Measurements from ENCODE around the gene HOXD9.

The HOXD9 gene

DNA sequence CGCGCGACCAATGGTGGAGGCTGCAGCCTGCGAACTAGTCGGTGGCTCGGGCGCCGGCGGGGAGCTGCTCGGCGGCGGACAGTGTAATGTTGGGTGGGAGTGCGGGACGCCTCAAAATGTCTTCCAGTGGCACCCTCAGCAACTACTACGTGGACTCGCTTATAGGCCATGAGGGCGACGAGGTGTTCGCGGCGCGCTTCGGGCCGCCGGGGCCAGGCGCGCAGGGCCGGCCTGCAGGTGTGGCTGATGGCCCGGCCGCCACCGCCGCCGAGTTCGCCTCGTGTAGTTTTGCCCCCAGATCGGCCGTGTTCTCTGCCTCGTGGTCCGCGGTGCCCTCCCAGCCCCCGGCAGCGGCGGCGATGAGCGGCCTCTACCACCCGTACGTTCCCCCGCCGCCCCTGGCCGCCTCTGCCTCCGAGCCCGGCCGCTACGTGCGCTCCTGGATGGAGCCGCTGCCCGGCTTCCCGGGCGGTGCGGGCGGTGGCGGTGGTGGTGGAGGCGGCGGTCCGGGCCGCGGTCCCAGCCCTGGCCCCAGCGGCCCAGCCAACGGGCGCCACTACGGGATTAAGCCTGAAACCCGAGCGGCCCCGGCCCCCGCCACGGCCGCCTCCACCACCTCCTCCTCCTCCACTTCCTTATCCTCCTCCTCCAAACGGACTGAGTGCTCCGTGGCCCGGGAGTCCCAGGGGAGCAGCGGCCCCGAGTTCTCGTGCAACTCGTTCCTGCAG lies at the start of gene HOXD9:
TSS of gene HOXD9 (plus strand) at position 37 of the 728 bp plus-strand sequence. CDS start at position 87, 50 bp downstream.
- DNase-seq = peak; percentile 55

DNA sequence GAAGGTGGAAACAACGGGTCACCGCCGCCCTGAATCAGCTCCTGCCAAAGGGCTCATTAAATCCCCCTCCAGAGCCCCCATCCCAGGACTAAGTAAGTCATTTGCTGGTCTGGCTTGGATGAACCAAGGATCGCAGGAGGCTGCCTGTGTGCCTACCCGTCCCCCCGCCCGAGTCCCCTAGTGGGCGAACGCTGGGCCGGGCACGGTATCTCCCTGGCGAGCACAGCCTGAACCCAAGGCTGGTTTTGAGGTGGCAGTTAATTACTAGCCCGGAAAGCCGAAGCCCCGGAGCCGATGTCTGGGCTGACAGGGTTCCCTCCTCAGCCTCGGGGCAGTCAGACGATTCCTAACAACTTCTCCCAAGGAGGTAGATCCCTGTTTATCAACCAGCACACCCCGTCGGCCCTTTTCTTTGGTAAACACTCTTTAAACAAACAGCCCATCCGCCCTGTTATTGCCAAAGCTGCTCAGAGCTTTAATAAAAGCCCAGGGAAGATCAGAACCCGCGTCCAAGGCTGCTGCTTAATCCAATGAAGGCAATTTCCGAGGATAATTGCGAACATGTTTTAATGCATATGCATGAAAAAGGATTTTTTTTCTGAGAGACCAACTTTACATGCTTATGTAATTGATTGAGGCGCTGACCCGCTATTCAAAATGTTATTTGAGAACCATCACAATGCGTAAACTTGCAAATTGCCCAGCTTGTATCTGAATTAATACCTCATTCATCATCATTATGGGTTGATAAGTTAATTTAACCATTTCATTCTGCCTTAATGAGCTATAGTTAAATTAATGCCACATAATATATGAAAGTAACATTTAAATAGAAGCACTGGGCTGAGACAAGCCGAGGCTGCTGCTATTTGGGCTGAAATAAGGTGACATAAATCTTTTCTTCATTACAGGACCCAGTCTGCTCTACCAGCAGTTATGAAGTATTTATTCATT lies 49.3 kb upstream of the HOXD9 start:
- DNase-seq = no peak

DNA sequence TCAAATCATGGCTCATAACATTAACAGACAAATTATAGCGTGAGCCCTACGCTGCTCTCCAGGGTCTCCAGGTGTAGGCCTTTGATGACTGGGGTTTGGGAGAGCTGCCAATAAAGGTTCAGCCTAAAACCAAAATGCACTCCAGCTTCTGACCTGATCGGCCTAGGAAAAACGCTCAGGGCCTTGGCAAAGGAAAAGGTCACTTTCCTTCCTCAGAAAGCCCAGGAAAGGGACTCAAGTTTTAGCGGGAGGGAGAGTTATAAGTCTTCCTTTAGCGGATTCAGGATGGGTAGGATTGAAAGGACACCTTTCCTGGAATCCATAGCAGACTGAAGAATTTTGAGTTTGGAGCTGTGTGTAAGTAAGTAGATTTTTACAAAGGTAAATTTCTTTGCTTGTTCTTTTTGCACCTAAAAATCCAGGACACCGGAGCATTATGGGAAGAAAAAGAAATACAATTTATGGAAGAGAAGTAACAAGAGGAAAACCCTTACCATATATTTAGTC lies 47.5 kb upstream of the HOXD9 start:
- no peak for DNase-seq

DNA sequence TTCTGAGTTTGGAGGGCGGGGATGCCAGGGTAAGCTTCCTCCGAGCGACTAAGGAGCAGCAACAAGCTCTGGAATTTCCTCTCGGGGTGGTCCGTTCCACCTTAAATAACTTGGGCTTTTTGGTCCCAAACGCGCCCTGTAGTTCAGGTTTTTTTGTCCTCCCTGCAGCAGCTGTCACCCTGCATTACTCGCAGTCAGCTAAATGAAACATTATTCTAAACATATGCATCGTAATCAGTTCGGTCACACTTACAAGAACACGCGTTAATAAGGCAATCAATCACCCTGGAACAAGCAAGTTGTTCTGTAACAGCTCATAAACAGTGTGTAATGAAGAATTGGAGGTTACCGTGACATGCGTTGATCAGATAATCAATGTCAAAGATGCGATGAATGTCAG lies 47.0 kb upstream of the HOXD9 start:
- DNase-seq = no peak

DNA sequence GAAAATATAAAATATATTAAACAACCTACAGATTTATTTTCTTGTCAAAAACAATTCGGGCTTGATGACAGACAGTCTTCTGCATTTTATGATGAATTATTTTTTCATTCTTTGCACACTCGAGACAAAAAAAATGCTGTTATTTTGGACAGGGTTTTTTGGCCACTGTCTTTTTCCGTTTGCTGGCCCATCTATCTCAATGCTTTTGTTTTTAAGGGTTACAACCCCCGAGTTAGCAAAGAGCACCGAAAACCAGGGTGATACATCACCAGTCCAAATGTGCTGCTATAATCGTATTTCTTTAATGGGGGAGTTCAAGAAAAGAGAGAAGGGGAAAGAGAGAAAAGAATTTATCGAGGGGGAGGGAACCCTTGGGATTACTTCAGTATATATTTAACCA lies 46.5 kb upstream of the HOXD9 start:
- no peak for DNase-seq

DNA sequence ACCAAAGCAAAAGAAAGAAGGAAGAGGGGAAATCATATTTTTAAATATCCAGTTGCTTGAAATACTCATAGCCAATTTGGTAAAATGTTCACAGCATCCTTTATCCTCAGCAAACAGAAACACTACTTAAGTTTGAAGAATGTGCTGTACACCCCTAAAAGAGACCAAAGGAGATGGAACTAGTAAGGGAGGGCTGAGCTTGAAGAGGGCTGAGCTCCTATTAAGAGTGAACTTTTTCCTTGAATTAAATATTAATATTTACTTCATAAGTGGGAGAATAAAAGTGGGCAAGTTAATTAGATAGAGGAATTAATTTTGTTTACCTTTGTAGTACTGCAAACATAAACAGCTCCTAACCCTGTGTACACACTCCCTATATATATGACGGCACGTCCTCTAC lies 45.7 kb upstream of the HOXD9 start:
- DNase-seq = no peak

DNA sequence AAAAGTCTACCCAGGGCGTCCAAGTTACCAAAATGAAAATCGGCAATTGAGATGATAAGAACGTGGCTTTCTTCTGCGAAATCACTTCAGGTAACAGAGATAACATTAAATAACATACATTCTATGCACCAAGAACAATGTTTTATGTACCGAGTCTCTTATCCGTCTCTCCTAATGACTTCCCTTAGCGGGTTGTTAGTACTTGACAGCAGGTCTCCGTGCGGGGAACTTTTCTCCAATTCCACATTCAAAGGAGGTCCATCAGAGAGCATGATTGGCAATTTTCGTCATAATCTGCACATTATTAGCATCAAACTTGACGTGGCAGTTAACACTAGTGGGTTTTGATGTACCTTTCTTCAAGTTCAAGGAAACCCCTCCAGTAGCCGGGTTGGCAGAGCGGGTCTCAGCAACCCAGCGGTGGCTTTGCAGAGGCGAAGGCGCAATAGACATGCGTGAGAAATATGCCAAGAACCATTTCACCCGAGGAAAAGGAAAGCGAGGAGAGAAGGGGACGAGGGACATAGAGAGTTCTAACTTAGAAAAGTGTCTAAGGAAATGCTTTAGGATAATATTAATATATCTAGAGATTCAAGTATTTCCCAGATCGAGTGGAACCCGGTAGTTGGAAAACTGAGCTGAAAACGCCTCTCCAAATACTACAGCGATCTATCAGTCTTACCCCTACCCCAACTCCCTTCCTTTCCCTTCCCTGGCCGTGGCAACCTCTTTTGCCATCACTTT lies 43.8 kb upstream of the HOXD9 start:
- DNase-seq = no peak

DNA sequence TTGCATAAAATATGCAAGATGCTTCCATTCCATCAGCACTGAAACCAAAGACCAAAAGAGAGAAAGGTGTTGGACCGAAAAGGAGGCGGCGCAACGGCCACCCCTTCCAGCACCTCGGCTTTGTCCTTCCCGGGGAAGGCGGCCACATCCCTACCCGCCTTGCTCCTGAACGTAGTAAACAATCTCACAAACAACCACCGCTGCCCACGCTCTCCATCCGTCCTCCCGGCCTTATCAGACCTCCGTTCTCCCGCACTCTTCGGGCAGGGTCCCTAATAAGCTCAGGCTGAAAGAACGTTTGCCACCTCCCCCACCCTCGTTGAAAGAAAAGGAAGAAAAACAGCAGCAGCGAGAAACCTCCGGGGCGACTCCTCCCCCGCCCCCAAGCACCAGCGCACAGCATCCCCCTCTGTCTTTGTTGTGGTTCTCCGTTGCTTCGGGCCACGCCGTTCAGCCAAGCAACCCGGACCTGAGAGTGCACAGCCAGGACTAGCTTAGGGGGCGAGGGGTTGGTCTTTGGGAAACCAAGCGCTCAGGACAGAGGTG lies 43.2 kb upstream of the HOXD9 start:
- no peak for DNase-seq

DNA sequence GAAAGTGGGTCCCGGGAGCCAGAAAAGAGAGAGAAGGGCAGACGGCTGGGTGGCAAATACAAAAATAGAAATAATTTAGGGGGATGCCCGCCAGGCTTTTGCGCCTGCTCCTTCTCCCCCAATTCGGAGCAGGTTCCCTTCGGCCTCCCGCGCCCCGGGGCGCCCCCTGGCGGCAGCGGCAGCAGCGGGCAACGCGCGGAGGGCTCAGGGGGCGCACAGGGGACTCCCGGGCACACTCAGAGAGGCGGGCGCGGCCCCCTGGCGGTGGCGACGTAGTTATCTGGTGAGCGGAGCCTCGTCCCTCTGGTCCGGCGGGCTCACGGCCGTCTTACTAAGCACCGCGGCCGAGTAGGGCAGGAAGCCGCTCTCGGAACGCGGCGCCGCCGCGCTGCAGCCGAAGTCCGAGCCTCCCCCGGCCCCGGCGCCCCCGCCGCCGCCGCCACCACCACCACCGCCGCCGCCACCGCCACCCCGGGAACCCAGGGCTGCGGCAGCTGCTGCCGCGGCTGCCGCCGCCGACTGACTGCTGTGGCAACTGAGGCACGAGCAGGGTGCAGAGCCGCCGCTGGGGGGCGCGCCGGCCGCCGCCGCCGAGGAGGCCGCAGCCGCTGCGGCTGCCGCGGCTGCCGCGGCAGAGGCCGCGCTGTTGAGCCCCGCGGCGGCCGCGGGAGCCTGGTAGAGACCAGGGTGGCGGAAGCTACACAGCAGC lies 42.5 kb upstream of the HOXD9 start:
- DNase-seq = no peak

DNA sequence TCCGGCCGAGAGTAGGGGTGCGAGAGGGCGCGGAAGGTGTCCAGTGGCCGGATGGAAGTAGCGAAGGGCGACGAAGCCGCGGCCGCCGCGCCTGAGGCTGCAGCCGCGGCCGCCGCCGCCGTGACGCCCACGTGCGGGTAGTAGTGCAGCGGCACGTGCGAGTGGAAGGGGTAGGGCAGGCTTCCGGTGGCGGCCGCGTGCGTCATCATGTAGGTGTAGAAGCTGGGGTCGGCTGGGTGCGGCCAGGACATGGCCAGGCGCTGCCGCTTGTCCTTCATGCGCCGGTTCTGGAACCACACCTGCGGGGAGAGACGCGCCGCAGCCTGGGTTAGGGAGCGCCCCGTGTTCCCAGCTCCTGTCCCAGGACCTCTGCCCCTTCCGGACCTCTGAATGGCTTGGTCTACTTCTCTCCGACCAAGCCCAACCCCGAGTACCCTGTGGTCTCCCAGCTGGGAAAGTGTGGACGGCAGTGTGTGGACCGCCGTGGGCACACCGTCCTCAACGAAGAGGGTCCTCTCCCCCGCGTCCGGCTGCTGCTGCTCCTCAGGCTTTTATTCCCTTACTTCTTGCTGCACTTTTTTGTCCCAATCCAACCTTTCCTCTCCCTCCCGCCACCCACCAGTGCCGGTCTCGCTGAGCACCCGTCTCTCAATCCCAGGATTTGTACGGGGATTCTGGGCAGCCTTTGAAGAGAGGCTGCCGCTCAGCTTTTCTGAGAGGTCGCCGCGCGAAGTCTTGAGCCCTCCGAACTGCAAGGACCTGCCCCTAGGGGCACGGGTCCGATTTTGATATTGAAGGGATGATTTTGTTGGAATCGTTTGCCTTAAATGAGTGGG lies 41.8 kb upstream of the HOXD9 start:
- no peak for DNase-seq

DNA sequence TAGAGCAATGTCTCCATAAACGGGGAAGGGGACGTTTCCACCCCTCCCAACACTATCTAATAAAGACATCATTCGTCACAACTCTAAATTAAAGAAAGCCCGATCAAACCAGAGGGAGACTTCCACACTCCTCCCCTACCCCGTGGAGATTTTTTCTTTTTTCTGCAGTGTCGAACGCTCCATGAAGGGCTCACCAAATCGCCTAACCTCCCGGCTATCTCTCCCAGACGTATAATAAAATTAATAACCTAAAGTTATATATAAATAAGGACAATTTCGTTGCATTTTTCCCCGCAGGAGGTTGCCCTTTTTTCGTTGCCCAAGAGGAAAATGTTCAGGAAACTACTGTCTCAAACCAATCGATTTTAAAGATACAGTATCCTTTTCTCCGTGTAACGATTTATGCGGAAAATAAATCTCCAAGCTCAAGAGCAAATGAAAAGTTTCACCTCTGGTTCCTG lies 41.1 kb upstream of the HOXD9 start:
- no peak for DNase-seq

DNA sequence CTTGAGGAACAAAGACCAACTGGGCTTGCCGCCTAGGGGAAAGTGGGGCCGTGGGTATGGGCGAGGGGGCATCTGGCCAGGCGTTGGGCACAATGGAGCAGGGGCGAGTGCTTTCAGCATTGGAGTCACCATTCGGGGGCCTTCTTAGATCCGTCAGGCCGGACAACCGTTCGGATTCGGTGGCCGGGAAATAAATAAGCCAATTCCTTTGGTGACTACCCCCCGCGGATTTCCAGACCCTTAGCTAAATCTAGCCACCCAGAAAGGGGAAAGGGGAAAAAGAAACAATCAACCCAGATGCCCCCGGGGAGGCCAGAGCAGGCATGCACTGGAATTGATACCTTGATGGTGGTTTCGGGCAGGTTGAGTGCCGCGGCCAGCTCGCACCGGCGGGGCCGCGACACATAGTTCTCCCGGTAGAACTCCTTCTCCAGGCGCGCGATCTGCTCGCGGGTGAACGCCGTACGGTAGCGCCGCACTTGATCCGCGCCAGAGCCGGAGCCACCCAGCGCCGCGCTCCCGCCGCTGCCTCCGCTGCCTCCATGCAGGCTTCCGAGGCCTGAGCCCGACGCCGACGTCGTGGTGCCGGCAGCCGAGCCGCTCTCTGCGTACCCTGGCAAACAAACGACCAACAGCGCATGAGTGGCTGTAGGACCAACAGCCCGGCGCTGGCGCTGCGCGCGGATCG lies 40.5 kb upstream of the HOXD9 start:
- DNase-seq = no peak

DNA sequence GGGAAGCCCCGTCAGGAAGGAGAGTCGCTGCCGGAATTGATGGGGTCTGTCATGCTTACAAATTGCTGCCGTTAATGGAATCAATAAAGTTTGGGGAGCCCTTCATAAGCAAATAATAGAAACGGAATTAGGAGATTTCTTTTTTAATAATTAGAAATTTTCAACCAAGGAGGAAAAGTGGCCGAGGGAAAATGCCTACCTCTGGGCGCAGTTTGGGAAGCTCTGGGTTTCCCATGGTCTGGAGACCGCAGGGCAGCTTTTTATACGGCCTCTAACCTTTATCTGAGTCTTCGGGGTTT lies 40.0 kb upstream of the HOXD9 start:
- no peak for DNase-seq

DNA sequence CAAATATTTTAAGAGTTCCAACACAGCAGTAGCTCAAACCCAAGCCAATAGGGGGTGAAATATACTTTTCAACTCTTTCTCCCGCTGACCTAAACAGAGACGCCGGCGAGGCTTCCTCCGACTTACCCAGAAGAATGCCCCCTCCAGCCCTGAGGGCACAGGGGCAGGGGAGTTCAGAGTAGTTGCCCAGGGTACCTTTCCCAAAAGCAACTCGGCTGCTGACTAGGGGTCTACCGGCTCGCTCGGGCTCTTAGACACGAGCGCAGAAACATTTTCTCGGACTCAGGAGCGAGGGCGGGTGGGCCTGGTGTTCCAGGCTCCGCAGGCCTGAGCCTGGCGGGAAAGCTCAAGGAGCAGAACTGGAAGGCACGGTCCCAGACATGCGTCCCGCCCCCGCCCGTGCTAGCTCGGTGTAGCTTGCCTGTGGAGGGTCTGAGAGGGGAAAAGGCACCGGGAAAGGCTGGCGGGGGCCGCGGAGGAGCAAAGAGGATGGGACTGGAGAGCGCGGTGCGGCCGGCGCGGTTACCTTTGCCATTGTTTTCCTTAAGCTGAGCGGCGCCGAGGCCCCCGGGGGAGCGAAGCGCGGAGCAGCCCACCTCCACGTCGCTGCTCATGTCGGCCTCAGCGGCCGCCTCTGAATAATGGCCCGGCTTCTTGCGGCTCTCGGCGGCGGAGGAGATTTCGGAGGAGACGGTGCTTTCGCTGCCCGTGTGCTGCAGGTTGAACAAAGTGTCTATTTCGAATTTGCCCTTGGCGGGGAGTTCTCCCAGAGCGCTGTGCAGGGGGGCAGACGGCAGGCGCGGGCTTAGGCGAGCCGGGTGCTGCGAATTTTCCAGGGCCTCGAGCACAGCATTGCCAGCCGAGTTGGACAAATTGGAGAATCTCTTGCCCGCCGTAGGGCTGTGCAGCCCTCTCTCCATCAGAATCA lies 39.4 kb upstream of the HOXD9 start:
- DNase-seq = no peak

DNA sequence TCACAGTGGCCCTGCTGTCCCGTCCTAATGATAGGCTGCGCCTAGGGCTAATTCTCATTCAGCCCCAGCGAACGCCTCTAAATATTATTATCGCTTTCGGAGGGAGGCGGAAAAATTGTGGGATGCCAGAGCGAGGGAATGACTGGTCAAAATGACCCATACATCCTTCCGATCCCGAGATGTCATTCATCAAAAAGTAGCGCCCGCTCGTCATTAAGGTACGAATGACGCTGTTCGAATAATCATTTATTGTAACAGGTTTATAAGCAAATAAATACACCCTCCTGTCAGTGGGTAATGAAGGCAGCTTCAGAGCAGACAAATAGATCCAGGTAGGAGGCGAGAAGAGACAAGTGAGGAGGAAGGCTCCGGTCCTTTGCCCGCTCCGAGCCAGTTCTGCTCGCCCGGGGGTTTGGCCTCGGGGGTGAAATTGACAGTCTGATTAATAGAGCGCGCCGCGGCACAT lies 38.7 kb upstream of the HOXD9 start, which contains the start of gene EVX2:
TSS of gene EVX2 (minus strand) at position 167 of the 466 bp plus-strand sequence. CDS start 186 bp downstream, outside the sequence.
- DNase-seq = no peak

DNA sequence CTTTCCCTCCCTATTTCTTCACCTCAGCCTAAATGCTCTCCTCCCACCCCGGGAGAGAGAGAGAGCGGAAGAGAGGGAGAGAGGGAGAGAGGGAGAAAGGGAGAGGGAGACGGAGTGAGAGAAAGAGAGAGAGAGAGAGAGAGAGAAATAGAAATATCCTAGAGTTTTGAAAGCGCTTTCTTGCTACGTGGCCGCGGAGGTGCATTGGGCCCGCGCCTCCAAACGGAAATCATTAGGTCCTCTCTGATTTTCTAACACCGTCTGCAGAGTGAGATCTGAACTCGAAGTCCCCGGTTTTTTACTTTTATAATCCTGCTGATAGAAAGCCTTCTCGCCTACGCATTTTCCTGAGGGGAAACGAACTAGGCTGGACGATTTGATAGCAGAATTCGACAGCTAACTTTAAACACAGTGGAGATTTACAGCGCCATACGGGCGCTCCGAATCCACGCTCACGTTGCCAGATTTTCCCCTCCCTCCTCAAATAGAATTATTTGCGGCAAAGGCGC lies 37.9 kb upstream of the HOXD9 start:
- no peak for DNase-seq

DNA sequence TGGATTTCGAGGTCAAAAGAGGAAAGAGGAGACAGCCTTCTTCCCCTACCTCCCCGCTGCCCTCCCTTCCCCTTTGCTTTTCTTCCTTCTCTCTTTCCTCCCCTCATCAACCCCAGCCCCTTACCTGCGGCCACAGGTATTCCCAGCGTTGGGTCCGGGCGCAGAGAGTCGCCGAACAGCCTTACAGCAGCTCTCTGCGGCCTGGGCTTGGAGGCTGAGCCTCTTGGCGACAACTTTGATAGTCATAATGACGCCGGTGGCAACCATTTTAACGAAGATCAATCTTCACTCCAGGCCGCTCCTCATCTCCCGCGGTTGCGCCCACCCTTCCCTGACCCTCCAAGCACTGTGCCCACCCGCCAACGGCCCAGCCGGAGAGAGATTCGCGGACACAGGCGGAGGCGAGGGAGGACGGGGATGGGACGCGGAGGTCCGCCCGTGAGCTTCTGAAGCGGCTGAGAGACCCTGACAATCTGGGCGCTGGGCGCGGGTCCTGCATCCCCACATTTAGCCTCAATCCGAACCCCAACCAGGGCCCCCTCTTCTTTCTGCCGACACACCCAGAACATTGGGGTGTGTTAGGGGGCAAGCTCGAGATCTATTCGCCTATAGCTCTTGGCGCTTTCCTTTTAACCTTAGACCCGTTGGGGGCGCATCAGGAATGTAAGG lies 37.3 kb upstream of the HOXD9 start:
- no peak for DNase-seq

All from NCI-H446 treated with DMSO at 0.1 percent for 48 hours (cell line).